NCI-H2196 treated with DMSO at 0.1 percent for 48 hours (cell line): ENCODE results near the gene PNMT.
"Not testable (repeated sequence)": the region's sequence is repeated elsewhere in the genome, so short reads cannot be mapped to it uniquely, and the experiment has no call there.

Experiments used
- DNase-seq: peaks from one replicate; lab custom pipeline; 2025; ENCODE audit not compliant: unreplicated experiment; lab: John Stamatoyannopoulos, UW

PNMT gene

DNA sequence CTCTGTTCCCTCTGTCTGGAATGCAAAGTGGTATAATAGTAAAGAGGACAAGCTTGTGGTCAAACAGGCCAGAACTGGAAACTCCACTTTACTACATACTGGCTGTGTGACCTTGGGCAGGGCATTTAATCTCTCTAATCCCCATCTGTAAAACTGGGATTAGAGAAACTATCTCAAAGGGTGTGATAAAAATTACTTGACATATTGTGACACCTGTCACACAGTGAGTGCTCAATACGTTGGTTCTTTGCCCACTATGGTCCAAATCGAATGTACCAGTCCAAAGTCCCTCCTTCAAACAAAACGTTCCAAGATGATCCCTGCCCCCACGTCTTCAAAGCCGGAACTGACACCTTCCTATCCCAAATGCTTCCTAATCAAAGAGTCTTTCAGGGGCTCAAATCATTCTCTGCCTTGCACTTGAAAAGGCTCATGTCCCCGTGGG, 18.9 kb downstream of the PNMT start:
- no peak for DNase-seq

DNA sequence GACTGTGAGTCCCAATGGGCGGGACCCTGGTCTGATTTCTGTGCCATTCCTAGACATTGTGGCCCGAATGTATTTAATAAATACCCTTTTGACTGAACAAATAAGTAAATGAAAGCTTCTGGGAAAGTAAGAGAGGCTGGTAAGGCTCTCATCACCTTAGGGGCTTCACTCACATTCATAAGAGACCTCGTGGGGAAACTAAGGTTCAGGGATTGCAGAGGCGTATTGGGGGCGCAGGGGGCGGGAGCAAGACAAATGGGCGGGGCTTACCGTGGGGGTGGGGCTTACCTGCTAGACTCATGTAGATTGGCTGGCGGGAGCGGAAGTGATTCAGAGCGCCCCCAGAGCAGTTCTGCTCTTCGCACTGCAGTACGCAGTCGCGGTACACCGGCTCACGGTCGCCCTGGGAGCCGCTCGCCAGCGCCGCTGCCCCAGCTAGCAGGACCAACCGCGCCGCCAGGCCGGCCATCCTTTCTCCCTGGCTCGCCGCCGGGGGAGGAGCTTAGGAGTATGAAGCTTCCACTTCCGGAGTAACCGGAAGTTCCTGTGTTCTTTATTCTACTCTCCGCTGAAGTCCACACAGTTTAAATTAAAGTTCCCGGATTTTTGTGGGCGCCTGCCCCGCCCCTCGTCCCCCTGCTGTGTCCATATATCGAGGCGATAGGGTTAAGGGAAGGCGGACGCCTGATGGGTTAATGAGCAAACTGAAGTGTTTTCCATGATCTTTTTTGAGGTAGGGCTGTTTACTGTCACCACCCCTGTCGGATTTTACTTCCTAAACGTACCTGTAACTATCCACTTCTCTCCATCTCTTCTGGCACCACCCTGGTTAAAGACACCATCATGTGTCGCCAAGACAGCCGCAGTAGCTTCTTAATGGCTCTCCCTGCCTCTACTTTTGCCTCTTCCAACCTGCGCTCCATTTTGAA, 19.6 kb downstream of the PNMT start, which contains the start of gene PGAP3:
Gene PGAP3 (minus strand): TSS at position 512 of the 929 bp plus-strand sequence. CDS start 43 bp downstream, at position 469.
- DNase-seq = peak; percentile 82

DNA sequence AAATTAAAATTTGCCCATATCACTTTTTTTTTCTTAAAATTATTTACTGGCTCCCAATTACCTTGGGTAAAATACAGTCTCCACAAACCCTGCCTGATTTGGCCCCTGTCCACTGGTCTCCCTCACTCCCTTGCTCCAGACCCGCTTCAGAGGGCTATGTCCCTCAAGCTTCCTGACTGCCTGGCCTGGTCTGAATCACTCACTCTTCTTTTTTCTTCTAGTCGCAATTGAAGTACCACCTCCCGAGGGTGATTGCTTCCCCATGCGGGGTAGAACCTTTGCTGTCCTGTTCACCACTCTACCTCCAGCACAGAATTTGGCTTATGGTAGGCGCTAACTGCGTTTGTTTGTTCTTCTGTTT, 20.2 kb downstream of the PNMT start:
- DNase-seq = no peak

DNA sequence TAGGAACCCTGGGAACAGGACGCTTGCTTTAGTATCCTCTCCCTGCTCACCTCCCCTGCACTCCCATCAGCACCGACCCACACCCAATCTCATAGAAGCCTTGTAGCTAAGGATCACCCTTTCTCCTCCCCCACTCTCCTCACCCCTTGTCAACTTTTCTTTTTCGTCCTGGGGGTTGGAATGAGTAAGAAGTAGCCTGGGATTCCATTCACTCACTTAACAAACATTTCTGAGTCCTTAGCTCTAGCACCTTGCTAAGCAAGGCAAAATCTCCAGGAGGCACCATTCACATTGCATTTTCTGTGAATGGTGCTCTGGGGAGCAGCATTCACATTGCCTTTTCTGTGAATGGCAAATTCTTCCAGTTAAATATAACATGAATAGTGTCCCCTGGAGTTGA, 20.7 kb downstream of the PNMT start:
- no peak for DNase-seq

DNA sequence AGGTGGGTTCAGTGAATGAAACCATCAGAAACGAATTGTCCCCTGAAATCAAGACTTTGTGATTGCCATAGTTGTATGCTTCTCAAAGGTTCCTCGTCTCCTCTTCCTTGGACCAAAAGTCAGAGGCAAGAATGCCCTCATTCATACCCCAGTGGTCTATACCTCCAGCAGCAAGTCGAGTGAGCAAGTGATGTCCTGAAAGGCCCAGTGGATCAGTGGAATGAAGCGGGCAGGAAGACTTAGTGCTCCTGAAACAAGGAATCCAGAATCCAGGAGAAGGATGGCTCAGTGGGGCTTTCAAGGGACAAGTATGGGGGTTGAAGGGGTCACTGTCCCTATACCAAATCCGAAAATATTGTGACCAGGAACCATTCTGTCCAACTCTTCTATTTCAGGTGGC, 26.3 kb downstream of the PNMT start:
- DNase-seq = no peak

DNA sequence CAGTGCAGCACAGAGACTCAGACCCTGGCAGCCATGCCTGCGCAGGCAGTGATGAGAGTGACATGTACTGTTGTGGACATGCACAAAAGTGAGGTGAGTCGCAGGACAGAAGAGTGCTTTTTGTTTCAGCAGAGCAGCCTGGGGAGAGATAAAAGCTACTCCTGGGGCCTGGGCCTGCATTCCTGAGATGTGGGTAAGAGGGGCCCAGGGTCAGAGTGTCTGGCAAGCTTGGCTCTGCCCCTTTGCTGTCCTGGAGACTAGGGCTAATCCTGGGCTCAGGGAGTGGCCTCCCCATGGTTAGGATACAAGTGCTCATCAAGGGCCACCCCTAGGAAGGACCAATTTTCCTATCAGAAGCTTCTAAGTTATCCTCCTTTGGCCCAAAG, 26.8 kb downstream of the PNMT start:
- no peak for DNase-seq

DNA sequence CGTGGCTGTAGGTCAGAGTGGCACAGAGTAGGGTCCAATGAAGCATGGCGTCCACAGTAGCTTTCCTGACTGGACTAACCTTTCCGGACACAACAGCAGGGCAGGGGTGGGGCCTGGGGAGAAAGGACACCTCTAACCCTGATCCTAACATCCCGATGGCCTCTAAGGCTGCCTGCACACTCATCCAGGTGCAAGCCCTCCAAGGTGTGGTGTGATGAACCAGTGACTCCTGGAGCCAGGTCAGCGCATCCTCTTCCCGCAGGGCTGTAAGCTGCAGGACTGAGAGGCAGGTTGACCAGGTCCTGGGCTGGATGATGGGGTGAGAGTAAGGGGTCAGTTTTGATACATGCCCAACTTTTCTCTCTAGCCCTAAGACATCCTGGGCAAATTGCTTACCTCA, 28.5 kb downstream of the PNMT start:
- DNase-seq = no peak

DNA sequence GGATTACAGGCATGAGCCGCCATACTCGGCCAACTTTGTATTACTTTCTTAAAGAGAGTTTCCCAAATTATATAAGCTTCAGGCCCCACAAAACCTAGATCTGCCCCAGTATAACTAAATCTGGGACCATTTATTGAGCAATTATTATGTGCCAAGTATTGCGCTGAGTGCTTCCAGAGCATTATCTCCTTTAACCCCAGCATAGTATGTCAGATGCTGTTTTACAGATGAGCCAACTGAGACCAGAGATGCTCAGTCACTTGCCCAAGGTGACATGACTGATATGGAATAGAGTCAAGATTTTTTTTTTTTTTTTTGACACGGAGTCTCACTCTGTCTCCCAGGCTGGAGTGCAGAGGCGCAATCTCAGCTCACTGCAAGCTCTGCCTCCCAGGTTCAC, 29.7 kb downstream of the PNMT start:
- DNase-seq = no peak

DNA sequence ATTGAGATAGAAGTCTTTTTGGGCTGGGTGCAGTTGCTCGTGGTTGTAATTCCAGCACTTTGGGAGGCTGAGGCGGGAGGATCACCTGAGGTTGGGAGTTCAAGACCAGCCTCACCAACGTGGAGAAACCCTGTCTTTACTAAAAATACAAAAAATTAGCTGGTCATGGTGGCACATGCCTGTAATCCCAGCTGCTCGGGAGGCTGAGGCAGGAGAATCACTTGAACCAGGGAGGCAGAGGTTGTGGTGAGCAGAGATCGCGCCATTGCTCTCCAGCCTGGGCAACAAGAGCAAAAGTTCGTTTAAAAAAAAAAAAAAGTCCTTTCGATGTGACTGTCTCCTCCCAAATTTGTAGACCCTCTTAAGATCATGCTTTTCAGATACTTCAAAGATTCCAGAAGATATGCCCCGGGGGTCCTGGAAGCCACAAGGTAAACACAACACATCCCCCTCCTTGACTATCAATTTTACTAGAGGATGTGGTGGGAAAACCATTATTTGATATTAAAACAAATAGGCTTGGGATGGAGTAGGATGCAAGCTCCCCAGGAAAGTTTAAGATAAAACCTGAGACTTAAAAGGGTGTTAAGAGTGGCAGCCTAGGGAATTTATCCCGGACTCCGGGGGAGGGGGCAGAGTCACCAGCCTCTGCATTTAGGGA, 31.0 kb downstream of the PNMT start:
- DNase-seq = not testable (repeated sequence)

DNA sequence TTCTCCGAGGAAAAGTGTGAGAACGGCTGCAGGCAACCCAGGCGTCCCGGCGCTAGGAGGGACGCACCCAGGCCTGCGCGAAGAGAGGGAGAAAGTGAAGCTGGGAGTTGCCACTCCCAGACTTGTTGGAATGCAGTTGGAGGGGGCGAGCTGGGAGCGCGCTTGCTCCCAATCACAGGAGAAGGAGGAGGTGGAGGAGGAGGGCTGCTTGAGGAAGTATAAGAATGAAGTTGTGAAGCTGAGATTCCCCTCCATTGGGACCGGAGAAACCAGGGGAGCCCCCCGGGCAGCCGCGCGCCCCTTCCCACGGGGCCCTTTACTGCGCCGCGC, 31.5 kb downstream of the PNMT start, which contains the start of gene ERBB2:
Gene ERBB2 (plus strand): TSS at position 247 of the 330 bp plus-strand sequence. CDS start 175 bp downstream, outside the sequence.
- no peak for DNase-seq

DNA sequence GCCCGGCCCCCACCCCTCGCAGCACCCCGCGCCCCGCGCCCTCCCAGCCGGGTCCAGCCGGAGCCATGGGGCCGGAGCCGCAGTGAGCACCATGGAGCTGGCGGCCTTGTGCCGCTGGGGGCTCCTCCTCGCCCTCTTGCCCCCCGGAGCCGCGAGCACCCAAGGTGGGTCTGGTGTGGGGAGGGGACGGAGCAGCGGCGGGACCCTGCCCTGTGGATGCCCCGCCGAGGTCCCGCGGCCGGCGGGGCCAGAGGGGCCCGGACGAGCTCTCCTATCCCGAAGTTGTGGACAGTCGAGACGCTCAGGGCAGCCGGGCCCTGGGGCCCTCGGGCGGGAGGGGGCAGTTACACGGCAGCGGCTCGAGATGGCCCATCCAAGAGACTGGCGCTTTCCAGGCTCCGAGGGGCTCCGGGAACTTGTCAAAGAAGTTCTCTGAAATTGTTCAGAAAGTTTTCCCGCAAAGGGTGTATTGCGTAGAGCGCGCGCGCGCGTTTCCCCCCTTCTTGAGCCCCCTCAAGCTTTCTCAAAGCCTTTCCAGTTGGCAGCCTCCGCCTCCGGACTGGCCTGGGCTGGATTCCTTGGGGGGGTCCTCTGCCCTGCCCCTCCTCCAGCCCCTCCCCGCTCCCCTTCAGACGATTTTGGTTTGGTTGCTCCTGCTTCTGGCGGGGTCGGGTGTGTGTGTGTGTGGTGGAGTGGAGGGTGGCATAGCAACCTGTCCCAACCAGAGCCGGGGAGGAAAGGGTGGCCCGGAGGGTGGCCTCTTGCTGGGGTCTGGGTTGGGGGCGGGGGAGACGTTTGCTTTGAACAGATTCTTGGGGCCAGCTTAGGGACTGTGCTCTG, 32.1 kb downstream of the PNMT start:
- DNase-seq = no peak

DNA sequence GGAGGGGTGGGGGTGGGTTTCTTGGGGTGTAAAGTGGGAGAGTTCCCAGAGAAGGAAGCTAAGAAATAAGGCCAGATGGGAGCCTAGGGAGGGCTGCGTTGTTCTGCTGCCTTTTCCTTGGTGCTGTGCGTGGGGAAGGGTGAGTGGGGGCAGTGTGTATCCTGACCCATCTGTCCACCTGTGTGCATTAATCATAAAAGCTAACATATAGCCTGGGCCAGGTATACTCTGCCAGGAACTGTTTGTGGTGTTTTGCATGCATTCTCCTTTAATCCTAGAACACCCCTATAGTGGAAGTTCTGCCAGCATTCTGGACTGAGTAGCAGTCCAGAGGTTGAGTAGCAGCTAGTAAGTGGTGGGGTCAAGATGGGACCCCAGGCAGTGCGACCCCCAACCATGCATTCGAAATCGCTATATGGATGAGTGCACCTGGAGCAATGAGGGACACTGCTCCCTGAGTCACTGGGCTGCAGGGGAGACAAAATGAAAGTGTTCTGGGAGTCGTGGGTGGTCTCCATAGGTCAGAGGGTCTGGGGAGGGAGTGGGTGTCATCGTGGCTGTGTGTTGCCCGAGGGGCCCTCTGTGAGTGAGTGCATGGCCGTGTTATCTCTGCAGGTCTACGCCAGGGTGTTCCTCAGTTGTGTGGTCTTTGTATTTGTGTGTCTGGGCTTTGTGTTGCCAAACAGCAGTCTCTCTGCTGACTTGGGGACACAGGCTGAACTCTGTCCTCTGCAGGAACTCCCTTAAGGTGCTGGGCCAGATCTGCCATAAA, 32.9 kb downstream of the PNMT start:
- no peak for DNase-seq

DNA sequence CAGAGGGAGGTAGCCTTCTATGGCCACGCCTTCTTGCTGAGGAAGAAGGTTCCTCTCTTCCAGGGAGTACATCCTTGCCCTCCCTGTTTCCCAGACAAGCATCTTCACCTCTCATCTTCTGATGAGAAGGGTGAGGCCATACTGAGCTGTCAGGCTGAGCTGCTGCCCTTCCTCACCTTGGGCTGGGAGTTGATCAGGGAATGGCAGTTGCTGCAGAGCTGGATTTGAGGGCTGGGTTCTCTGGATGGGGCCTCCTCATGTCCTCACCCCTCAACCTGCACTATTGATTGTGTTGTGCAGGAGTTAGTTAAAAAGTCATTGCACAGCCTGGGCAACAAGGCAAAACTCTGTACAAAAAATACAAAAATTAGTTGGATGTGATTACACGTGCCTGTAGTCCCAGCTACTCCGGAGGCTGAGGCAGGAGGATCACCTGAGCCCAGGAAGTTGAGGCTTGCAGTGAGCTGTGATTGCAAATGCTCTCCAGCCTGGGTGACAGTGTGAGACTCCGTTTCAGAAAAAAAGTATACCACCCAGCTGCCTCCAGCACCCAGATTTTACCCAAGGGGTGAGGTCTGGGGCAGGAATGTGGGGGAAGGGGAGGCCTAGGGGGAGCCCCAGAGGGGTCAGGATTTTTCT, 33.6 kb downstream of the PNMT start:
- no peak for DNase-seq

DNA sequence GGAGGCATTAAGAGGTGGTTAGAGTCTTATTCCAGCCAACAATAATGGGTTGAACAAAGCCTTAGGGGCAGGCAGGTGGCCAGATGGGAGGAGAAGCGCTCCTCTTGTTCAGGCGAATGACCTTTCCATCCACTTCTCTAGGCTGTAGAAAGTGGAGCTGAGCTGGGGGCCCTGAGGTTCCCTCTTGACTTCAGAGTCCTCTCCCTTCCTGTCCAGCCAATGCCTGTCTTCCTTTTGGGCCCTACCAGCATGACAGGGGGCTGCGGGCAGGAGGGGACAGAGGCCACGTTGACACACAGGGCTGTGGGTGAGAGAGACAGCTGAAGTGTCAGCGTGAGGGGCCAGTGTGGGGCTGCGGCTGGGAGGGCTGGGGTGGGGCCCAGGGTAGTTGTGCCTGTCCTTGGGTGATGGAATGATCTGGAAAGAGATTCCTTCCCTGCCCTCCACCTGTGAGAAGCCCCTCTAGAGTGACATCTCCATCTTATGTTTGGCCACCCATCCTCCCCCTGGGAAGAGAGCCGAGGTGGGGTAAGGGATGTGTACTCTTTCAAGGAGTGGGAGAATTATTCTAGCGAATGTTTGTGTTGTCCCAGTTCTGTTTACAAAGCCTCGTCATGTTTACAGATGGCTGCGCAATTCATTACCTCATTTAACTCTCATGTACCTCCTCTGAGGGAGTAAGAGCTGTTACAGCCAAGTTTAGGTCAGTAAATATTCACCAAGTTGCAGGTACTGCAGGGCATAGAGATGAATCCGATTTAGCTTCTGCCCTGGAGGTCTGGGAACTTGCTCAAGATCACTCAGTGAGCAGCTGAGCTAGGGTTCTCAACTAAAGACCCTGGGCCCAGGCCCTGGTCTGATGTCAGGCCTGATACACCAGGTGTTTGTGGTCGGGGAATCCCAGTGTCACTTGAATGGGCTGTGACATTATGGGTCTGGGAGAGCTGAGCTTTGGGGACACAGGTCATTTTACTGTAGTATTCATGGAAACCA, 34.9 kb downstream of the PNMT start:
- peak; percentile 3 for DNase-seq

DNA sequence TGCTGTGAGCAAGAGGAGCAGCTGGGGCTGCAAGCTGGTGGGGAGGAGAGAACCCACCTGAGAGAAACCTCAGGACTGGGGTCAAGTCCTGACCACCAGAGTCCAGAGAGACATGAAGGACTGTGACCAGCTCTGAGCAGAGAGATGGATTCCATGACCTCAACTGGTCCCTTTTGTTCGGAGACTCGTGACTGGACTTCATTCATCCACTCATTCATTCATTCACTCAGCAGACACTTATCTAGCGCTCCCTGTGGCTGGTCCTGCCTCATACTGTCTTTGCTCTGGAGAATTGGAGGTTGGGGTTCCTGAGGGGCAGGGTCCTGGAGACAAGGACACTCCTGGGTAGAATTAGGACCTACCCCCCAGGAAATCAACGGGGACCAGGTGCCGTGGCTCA, 35.7 kb downstream of the PNMT start:
- no peak for DNase-seq

DNA sequence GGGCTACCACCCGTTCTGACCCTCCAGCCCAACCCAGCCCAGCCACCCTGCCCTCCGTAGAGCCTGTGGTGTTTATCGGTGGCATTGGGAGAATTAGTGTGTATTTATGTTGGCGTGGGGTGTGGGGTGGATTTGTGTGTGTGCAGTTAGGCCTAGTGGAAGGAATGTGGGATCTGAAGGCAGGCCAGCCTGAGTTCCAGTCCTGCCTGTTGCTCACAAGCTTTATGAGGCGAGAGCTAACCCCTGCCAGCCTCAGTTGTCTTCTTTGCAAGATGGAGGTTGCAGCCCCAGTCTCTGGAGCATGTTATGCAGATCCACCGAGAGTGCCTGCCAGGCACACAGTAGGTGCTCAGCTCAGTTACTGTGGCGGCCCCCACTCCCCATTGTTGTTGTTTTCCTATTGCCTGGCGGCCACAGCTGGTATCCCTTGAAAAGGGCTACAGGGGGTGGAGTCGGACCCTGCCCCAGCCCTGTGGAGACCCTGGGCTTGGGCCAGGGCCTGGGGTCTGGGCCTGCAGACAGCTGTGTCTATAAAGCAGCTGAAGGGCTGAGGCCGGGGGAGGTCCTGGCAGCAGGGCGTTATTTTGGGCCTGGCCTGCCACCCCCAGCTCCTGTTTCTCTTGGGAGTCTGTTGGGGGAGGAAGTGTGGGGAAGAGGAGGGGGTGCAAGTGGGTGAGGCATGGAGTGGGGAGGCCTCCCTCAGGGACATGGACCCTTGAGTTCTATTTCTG, 36.7 kb downstream of the PNMT start:
- DNase-seq = no peak

DNA sequence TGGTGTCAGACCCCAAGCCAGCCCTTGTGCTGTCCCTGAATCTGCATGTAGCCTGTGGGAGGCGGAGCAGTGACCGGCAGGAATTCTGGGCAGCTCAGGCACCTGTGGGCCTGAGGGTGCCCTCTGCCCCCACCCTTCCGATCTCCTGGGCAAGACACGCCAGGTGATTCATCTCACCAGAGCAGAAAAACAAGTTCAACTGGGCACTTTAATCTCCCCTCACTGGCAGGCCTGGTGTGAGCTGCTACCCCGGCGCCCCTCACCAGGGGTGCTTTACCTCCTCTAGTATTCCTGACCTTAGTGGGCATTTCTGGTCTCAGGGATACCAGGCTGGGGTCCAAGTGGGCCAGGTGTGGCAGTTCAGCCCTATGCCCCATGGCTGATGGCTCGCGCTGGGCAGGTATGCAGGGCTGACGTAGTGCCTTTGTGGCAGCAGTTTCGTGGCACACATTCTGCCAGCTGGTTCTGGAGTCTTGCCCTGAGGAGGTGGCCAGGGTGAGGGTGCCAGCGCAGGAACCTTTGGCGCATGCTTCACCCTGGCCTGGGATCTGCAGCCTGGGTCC, 37.6 kb downstream of the PNMT start:
- DNase-seq = peak; percentile 17

DNA sequence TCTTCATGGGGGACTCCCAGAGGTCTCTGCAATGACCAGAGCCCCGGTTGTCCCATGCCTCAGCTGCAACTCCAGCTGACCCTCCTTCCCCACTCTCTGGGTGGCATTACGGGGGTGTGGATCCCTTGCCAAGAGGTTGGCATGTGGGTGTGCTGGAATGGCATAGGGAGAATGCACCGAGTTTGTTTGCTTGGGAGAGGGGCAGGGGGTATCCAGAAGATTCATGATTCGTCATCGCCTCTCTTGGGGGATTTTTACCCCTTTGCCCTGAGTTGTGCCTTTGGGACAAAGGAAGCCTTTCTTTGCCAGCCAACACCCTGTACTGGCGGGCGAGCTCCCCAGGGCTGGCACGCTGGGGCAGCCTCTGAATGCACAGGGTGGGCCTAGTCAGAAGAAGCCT, 38.1 kb downstream of the PNMT start:
- no peak for DNase-seq
